WTC11 (cell line): Measurements from ENCODE around the gene FCER1G. TPM values are rescaled to one million over a fixed set of nuclear protein-coding genes. Genes with fewer than 3 reads are reported as not detected.
"Not testable (repeated sequence)": the region's sequence is repeated elsewhere in the genome, so short reads cannot be mapped to it uniquely, and the experiment has no call there.

Experiments used
- ATAC-seq: fragments of 200-7000 bp; cut with Tn5 transposase; 2 replicates; pipeline ENCODE4 v1.10.0; 2021; ENCODE audit warnings: mild to moderate bottlenecking, moderate library complexity
- CTCF ChIA-PET: fragments of 300-600 bp; sonication (Branson Sonifier 250); formaldehyde crosslinking; loops from one replicate; lab custom pipeline; 2021; ENCODE audit warnings: antibody characterized with exemption; lab: Charles Lee
- POLR2A ChIA-PET: fragments of 350-600 bp; sonication (Branson Sonifier 250); formaldehyde crosslinking; loops from one replicate; lab custom pipeline; 2021; ENCODE audit warnings: antibody characterized with exemption; lab: Charles Lee
- DNase-seq: peaks from one replicate; pipeline ENCODE4 v3.0.0; 2021; ENCODE audit warnings: low spot score
- H3K27ac Mint-ChIP-seq: 2 replicates; pipeline ENCODE4 v1.8.0; 2021; ENCODE audit warnings: mixed read lengths
- H3K27me3 Mint-ChIP-seq: 2 replicates; pipeline ENCODE4 v1.8.0; 2021; ENCODE audit warnings: low read depth, mild to moderate bottlenecking, moderate library complexity, mixed read lengths
- H3K36me3 Mint-ChIP-seq: 2 replicates; pipeline ENCODE4 v1.8.0; 2021; ENCODE audit warnings: mixed read lengths
- H3K4me1 Mint-ChIP-seq: 2 replicates; pipeline ENCODE4 v1.8.0; 2022; ENCODE audit warnings: mixed read lengths
- H3K4me3 Mint-ChIP-seq: 2 replicates; pipeline ENCODE4 v1.8.0; 2021; ENCODE audit warnings: mild to moderate bottlenecking, moderate library complexity, mixed read lengths
- H3K9me3 Mint-ChIP-seq: 2 replicates; pipeline ENCODE4 v1.8.0; 2021; ENCODE audit warnings: mixed read lengths
- CREB1 ChIP-seq: sonication (generic); formaldehyde crosslinking; IDR thresholded peaks from 2 replicates; pipeline ENCODE4 v1.8.0; 2023; ENCODE audit warnings: mild to moderate bottlenecking, missing genetic modification reagents
- ERG ChIP-seq: fragments of 250-450 bp; sonication (Bioruptor Pico); IDR thresholded peaks from 2 replicates; pipeline ENCODE4 v1.8.0; 2021; ENCODE audit warnings: mild to moderate bottlenecking
- GABPB1 ChIP-seq: sonication (generic); formaldehyde crosslinking; IDR thresholded peaks from 2 replicates; pipeline ENCODE4 v1.8.1; 2023; ENCODE audit warnings: mild to moderate bottlenecking, missing genetic modification reagents
- JUN ChIP-seq: sonication (generic); formaldehyde crosslinking; IDR thresholded peaks from 2 replicates; pipeline ENCODE4 v1.8.0; 2023; ENCODE audit warnings: mild to moderate bottlenecking, missing genetic modification reagents
- MAX ChIP-seq: sonication (generic); formaldehyde crosslinking; IDR thresholded peaks from 2 replicates; pipeline ENCODE4 v1.8.0; 2022; ENCODE audit warnings: mild to moderate bottlenecking, missing genetic modification reagents
- NFYB ChIP-seq: sonication (generic); formaldehyde crosslinking; conservative IDR thresholded peaks from 2 replicates; pipeline ENCODE4 v1.8.0; 2022; ENCODE audit warnings: low read depth, missing genetic modification reagents
- SMAD4 ChIP-seq: sonication (generic); formaldehyde crosslinking; IDR thresholded peaks from 2 replicates; pipeline ENCODE4 v1.8.0; 2022; ENCODE audit warnings: mild to moderate bottlenecking, missing genetic modification reagents
- TP53 ChIP-seq: sonication (generic); formaldehyde crosslinking; IDR thresholded peaks from 2 replicates; pipeline ENCODE4 v1.8.1; 2023; ENCODE audit warnings: mild to moderate bottlenecking, missing genetic modification reagents
- ZBTB43 ChIP-seq: sonication (generic); formaldehyde crosslinking; IDR thresholded peaks from 2 replicates; pipeline ENCODE4 v1.8.1; 2023; ENCODE audit warnings: mild to moderate bottlenecking, missing genetic modification reagents
- ZNF423 ChIP-seq: fragments of 250-450 bp; sonication (Bioruptor Pico); IDR thresholded peaks from 2 replicates; pipeline ENCODE4 v2.1.2; 2022; ENCODE audit warnings: mild to moderate bottlenecking, moderate library complexity
- total RNA-seq: library from RNA; stranded (reverse); gene quantifications from 3 replicates; pipeline ENCODE4 v1.2.3, GENCODE V29; 2021

The FCER1G gene
- total RNA-seq, 1 experiment from 2014 or later = 0.85 TPM

GRCh38 chr1:161244888-161245287 lies 29.8 kb downstream of the FCER1G start (continued):
- TF ChIP-seq ZBTB43 (CRISPR knock-in tag) (no peak), TP53 (CRISPR knock-in tag) (no peak), JUN (CRISPR knock-in tag) (no peak), ZNF423 (CRISPR knock-in tag) (no peak), SMAD4 (CRISPR knock-in tag) (no peak), MAX (CRISPR knock-in tag) (no peak)

- H3K9me3 Mint-ChIP-seq, ATAC-seq, H3K36me3 Mint-ChIP-seq, H3K4me3 Mint-ChIP-seq, POLR2A ChIA-PET, H3K27ac Mint-ChIP-seq, H3K4me1 Mint-ChIP-seq, DNase-seq, H3K27me3 Mint-ChIP-seq: not testable (repeated sequence)
- CTCF ChIA-PET = interaction anchor here (0.8 to 1.0 kb wide), 3 partner anchors 9 to 179 kb away, joined by 3 to 4 read pairs (median 3); partner anchors contain the start of gene PCP4L1
- peak; percentile 50 for TF ChIP-seq NFYB (CRISPR knock-in tag)
Observed at GRCh38 chr1:161250100-161250499, 35.0 kb downstream of the FCER1G start.

DNA sequence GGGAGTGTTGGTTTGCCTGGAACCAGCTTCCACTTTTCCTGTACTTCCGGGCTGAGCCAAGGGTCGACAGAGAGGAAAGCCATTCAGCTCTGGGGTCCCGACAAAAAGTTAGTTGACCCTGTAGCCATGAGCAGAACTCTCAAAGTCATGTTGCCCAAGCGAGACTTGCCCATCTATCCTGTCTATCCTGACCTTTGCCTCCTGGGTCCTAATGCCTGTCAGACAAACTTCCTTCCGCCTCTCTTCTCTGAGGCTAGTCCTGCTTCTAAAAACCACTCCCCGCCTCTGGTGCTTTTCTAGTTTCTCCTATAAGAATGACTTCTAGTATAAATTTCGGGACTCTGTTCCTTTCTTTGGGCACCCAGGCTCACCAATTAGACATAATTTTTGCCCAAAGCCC lies 35.7 kb downstream of the FCER1G start:
- no peak for TF ChIP-seq ERG
- peaks cover 4% of the 10 kb centered on the region for H3K36me3 Mint-ChIP-seq
- ATAC-seq (no peak), DNase-seq (no peak)
- CTCF ChIA-PET = interaction anchor here (0.8 kb wide), 1 partner anchor 8 kb away, joined by 4 read pairs; the partner anchor contains the start of gene PCP4L1
- POLR2A ChIA-PET = no interaction called here
- peaks cover 4% of the 10 kb centered on the region; the same call in 1 of the 2 replicates for H3K4me1 Mint-ChIP-seq
- peaks cover 14% of the 10 kb centered on the region for H3K9me3 Mint-ChIP-seq
- peaks cover 13% of the 10 kb centered on the region for H3K27me3 Mint-ChIP-seq
- H3K27ac Mint-ChIP-seq = no peak overlapping the region
- no peak overlapping the region for H3K4me3 Mint-ChIP-seq

DNA sequence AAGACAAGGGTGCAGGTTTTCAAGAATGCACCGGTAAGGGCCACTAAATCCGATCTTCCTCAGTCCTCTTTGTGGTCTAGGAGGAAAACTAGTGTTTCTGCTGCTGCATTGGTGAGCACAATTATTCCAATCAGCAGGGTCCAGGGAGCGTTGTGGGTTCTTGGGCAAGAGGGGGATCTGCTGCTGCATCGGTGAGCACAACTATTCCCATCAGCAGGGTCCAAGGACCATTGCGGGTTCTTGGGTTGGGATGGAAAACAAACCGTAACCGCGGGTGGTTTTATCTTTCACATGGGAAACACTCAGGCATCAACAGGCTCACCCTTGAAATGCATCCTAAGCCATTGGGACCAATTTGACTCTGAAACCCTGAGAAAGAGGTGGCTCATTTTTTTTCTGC lies 36.5 kb downstream of the FCER1G start:
- Mint-ChIP-seq H3K27ac (no peak overlapping the region), H3K4me1 (peaks cover 4% of the 10 kb centered on the region; the same call in 1 of the 2 replicates), H3K27me3 (peaks cover 19% of the 10 kb centered on the region), H3K9me3 (peaks cover 22% of the 10 kb centered on the region), H3K4me3 (no peak overlapping the region), H3K36me3 (peaks cover 4% of the 10 kb centered on the region)
- TF ChIP-seq CREB1 (CRISPR knock-in tag) (no peak), ZNF423 (CRISPR knock-in tag) (no peak)
- ATAC-seq (no peak), DNase-seq (no peak)
- CTCF ChIA-PET = no interaction called here
- POLR2A ChIA-PET = no interaction called here

- H3K27ac Mint-ChIP-seq, H3K4me3 Mint-ChIP-seq, ATAC-seq, CTCF ChIA-PET, POLR2A ChIA-PET, DNase-seq: not testable (repeated sequence)
- TF ChIP-seq GABPB1 (CRISPR knock-in tag) = peak; percentile 65; the same call in 1 of the 2 replicates
- Mint-ChIP-seq H3K4me1 (peaks cover 15% of the 10 kb centered on the region), H3K9me3 (peaks cover 33% of the 10 kb centered on the region), H3K36me3 (peaks cover 19% of the 10 kb centered on the region), H3K27me3 (peaks cover 52% of the 10 kb centered on the region)
Observed at GRCh38 chr1:161255302-161255701, 40.2 kb downstream of the FCER1G start.

DNA sequence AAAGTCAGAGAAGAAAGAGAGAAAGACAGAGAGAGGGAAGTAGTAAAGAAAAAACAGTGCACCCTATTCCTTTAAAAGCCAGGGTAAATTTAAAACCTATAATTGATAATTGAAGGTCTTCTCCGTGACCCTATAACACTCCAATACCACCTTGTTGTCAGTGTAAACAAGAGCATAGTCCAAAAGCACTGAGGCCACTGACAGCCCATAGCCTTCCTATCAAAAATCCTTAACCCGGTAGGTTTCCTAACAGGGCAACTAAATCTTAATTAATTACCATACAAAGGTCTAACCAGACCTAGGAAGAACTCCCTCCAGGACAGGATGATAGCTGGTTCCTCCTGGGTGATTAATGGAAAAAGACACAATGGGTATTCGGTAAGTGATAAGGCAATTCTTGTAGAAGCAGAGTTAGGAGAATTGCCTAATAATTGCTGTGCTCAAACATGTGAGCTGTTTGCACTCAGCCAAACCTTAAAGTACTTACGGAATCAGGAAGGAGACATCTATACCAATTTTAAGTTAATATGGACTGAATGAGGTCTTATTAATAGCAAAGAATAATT lies 40.9 kb downstream of the FCER1G start:
- ATAC-seq, H3K4me3 Mint-ChIP-seq, H3K27ac Mint-ChIP-seq, POLR2A ChIA-PET, CTCF ChIA-PET, DNase-seq: not testable (repeated sequence)
- Mint-ChIP-seq H3K36me3 (peaks cover 19% of the 10 kb centered on the region), H3K9me3 (peaks cover 31% of the 10 kb centered on the region), H3K4me1 (peaks cover 20% of the 10 kb centered on the region), H3K27me3 (peaks cover 60% of the 10 kb centered on the region)

DNA sequence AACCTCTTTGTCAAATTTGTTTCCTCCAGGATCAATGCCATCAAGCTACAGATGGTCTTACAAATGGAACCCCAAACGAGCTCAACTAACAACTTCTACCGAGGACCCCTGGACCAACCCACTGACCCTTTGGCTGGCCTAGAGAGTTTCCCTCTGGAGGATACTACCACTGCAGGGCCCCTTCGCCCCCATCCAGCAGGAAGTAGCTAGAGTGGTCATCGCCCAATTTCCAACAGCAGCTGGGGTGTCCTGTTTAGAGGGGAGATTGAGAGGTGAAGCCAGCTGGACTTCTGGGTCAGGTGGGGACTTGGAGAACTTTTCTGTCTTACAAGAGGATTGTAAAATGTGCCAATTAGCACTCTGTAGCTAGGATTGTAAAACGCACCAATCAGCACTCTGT lies 42.0 kb downstream of the FCER1G start:
- Mint-ChIP-seq H3K9me3 (peaks cover 31% of the 10 kb centered on the region), H3K36me3 (peaks cover 19% of the 10 kb centered on the region), H3K4me1 (peaks cover 22% of the 10 kb centered on the region), H3K27me3 (peaks cover 70% of the 10 kb centered on the region)
- H3K4me3 Mint-ChIP-seq, H3K27ac Mint-ChIP-seq, ATAC-seq, DNase-seq: not testable (repeated sequence)
- CTCF ChIA-PET = interaction anchor here (1.0 to 2.0 kb wide), 2 partner anchors 9 to 32 kb away, joined by 3 to 21 read pairs; partner anchors contain the start of gene TOMM40L
- POLR2A ChIA-PET = interaction anchor here (0.7 kb wide), 1 partner anchor 49 kb away, joined by 3 read pairs; no protein-coding TSS in a partner anchor
